HepG2 (cell line): ENCODE results near the gene CCSER2. TPM values are rescaled to one million over a fixed set of nuclear protein-coding genes. Genes with fewer than 3 reads are reported as not detected.

Experiments
- ATAC-seq: fragments of 200-7000 bp; cut with Tn5 transposase; 3 replicates; pipeline ENCODE4 v1.9.1; 2020; ENCODE audit warnings: mild to moderate bottlenecking, moderate library complexity
- BruUV-seq: library from RNA; stranded (reverse); fragments of 400-500 nt; replicated peaks from 2 replicates; lab custom pipeline; 2021; lab: Mats Ljungman, UMichigan
- CTCF ChIA-PET: fragments of 300-600 bp; formaldehyde crosslinking; extraction: SDS; loops from one replicate; lab custom pipeline; 2021; ENCODE audit warnings: low total read pairs, inconsistent platforms, low intra/inter-chr PET ratio; lab: Yijun Ruan, JAX
- POLR2A ChIA-PET: fragments of 350-600 bp; sonication (Branson Sonifier 250); formaldehyde crosslinking; loops from one replicate; lab custom pipeline; 2020; ENCODE audit warnings: antibody characterized with exemption, inconsistent platforms; lab: Yijun Ruan, JAX
- DNase-seq: peaks from one replicate; pipeline ENCODE4 v3.0.0-alpha.2; 2015; ENCODE audit warnings: low spot score
- FAIRE-seq: peaks from 3 replicates; lab custom pipeline; 2011; peaks lifted over from hg19 to GRCh38; lab: Jason Lieb, UNC
- H2AFZ ChIP-seq: one replicate; pipeline ENCODE4 v1.6.1; 2011; ENCODE audit warnings: low read length, inconsistent platforms
- H3K27ac ChIP-seq: fragments of 300-600 bp; 3 replicates; pipeline ENCODE4 v1.8.0; 2011; ENCODE audit warnings: mixed run types, mild to moderate bottlenecking, mixed read lengths, low read length, inconsistent platforms; ENCODE audit not compliant: insufficient read depth; ENCODE audit errors: extremely low read length
- H3K27me3 ChIP-seq, 2 experiments: fragments of 200-600 bp in 1 of 2; 2 replicates in 1 of 2; 3 replicates in 1 of 2; pipeline versions ENCODE4 v1.6.0 to v1.8.0; 2011; ENCODE audit warnings: low read length in 2 of 2, mild to moderate bottlenecking in 2 of 2, moderate library complexity in 2 of 2, inconsistent platforms in 1 of 2; ENCODE audit not compliant: insufficient read depth in 2 of 2, control insufficient read depth in 1 of 2
- H3K36me3 ChIP-seq, 2 experiments: fragments of 200-600 bp in 1 of 2; replicated peaks in 1 of 2; 2 replicates in 1 of 2; 3 replicates in 1 of 2; pipeline versions ENCODE4 v1.5.1 to v1.8.0; 2011; ENCODE audit warnings: low read length in 2 of 2, inconsistent platforms in 1 of 2; ENCODE audit not compliant: insufficient read depth in 2 of 2, control insufficient read depth in 1 of 2
- H3K4me1 ChIP-seq: 2 replicates; pipeline ENCODE4 v1.5.1; 2012; ENCODE audit warnings: low read length, inconsistent platforms; ENCODE audit not compliant: insufficient read depth
- H3K4me2 ChIP-seq: 2 replicates; pipeline ENCODE4 v1.6.0; 2011; ENCODE audit warnings: low read depth, low read length, inconsistent platforms
- H3K4me3 ChIP-seq, 3 experiments: fragments of 200-600 bp in 1 of 3; sonication (generic), shearing (Covaris generic) in 1 of 3; replicated peaks in 1 of 3; 2 replicates each; pipeline ENCODE4 v1.5.1; 2011 to 2016; ENCODE audit warnings: low read length in 3 of 3, inconsistent platforms in 2 of 3, low read depth in 2 of 3, mild to moderate bottlenecking in 2 of 3, control low read depth in 1 of 3, mixed read lengths in 1 of 3; ENCODE audit not compliant: insufficient read depth in 1 of 3
- H3K79me2 ChIP-seq: one replicate; pipeline ENCODE4 v1.6.1; 2011; ENCODE audit warnings: low read length, inconsistent platforms; ENCODE audit not compliant: insufficient read depth
- H3K9ac ChIP-seq: 2 replicates; pipeline ENCODE4 v1.6.0; 2011; ENCODE audit warnings: mild to moderate bottlenecking, low read depth, low read length, inconsistent platforms; ENCODE audit not compliant: insufficient read depth
- H3K9me3 ChIP-seq: 2 replicates; pipeline ENCODE4 v1.5.1; 2012; ENCODE audit warnings: mild to moderate bottlenecking, low read length
- H4K20me1 ChIP-seq: 2 replicates; pipeline ENCODE4 v1.6.0; 2011; ENCODE audit warnings: inconsistent platforms, mild to moderate bottlenecking, low read length, moderate library complexity; ENCODE audit not compliant: insufficient read depth
- ATF7-NPFF ChIP-seq: sonication (generic); formaldehyde crosslinking; IDR thresholded peaks from 2 replicates; pipeline ENCODE4 v1.8.1; 2023; ENCODE audit warnings: mild to moderate bottlenecking, low read depth, missing genetic modification reagents, moderate library complexity
- CAMTA2 ChIP-seq: sonication (generic); formaldehyde crosslinking; IDR thresholded peaks from 2 replicates; pipeline ENCODE4 v1.4.0; 2020; ENCODE audit warnings: mild to moderate bottlenecking, missing genetic modification reagents, borderline replicate concordance
- CERS6 ChIP-seq: sonication (generic); formaldehyde crosslinking; IDR thresholded peaks from 2 replicates; pipeline ENCODE4 v1.5.0; 2020; ENCODE audit warnings: missing genetic modification reagents
- DPF2 ChIP-seq: sonication (generic); formaldehyde crosslinking; IDR thresholded peaks from 2 replicates; pipeline ENCODE4 v1.4.0; 2020; ENCODE audit warnings: mild to moderate bottlenecking, low read depth, missing genetic modification reagents, borderline replicate concordance
- KDM5A ChIP-seq: fragments of 200-600 bp; sonication (generic); IDR thresholded peaks from 2 replicates; pipeline ENCODE4 v1.7.0; 2018; ENCODE audit warnings: antibody characterized with exemption, mild to moderate bottlenecking, low read length, borderline replicate concordance
- MTF2 ChIP-seq: sonication (generic); formaldehyde crosslinking; IDR thresholded peaks from 2 replicates; pipeline ENCODE4 v1.5.0; 2020; ENCODE audit warnings: missing genetic modification reagents, borderline replicate concordance
- PLRG1 ChIP-seq: fragments of 450-650 bp; conservative IDR thresholded peaks from 2 replicates; pipeline ENCODE4 v1.6.1; 2016
- REXO4 ChIP-seq: sonication (generic); formaldehyde crosslinking; IDR thresholded peaks from 2 replicates; pipeline ENCODE4 v1.8.0; 2022; ENCODE audit warnings: missing genetic modification reagents, mild to moderate bottlenecking, borderline replicate concordance
- RFX3 ChIP-seq: IDR thresholded peaks from 2 replicates; pipeline ENCODE4 v1.6.1; 2016; ENCODE audit warnings: missing biosample characterization, missing genetic modification reagents
- YEATS4 ChIP-seq: sonication (generic); formaldehyde crosslinking; IDR thresholded peaks from 2 replicates; pipeline ENCODE4 v1.4.0; 2020; ENCODE audit warnings: missing genetic modification reagents, borderline replicate concordance
- ZBTB21 ChIP-seq: sonication (generic); formaldehyde crosslinking; IDR thresholded peaks from 2 replicates; pipeline ENCODE4 v1.4.0; 2020; ENCODE audit warnings: missing genetic modification reagents
- ZBTB8A ChIP-seq: sonication (generic); formaldehyde crosslinking; IDR thresholded peaks from 2 replicates; pipeline ENCODE4 v1.4.0; 2020; ENCODE audit warnings: mild to moderate bottlenecking, low read depth, missing genetic modification reagents, borderline replicate concordance
- ZKSCAN8 ChIP-seq: IDR thresholded peaks from 2 replicates; pipeline ENCODE4 v1.6.1; 2016; ENCODE audit warnings: borderline replicate concordance, missing genetic modification reagents, missing compliant biosample characterization
- ZNF138 ChIP-seq: sonication (generic); formaldehyde crosslinking; IDR thresholded peaks from 2 replicates; pipeline ENCODE4 v1.5.0; 2020; ENCODE audit warnings: mild to moderate bottlenecking, low read depth, missing genetic modification reagents
- ZNF280B ChIP-seq: sonication (generic); formaldehyde crosslinking; IDR thresholded peaks from 2 replicates; pipeline ENCODE4 v1.5.0; 2020; ENCODE audit warnings: missing genetic modification reagents, mild to moderate bottlenecking, borderline replicate concordance
- ZNF512B ChIP-seq: sonication (generic); formaldehyde crosslinking; IDR thresholded peaks from 2 replicates; pipeline ENCODE4 v1.5.1; 2020; ENCODE audit warnings: missing genetic modification reagents, mild to moderate bottlenecking, borderline replicate concordance
- ZNF800 ChIP-seq: sonication (generic); formaldehyde crosslinking; IDR thresholded peaks from 2 replicates; pipeline ENCODE4 v1.4.0; 2020; ENCODE audit warnings: missing genetic modification reagents
- WGBS: methylation state at CpG from one replicate; pipeline ENCODE4 v1.1.6; 2017; ENCODE audit warnings: low lambda C conversion rate; 5-methylcytosine and 5-hydroxymethylcytosine counted together
- in situ Hi-C: cut with HindIII; loops from 2 replicates; pipeline ENCODE4 v1.10.0; 2017; ENCODE audit warnings: low pct_unique_long_range_greater_than_20kb; ENCODE audit not compliant: extremely low pct_ligation_motif_present
- intact Hi-C: fragments of 100-400 bp; cut with micrococcal nuclease; formaldehyde crosslinking; loops from one replicate; pipeline ENCODE4 v1.10.0; 2022; ENCODE audit not compliant: unreplicated experiment
- polyA plus RNA-seq, 8 experiments: library from polyadenylated mRNA; depleted of rRNA in 3 of 8; stranded (reverse) in 7 of 8; unstranded in 1 of 8; fragments of >200 nt; fragmentation: Illumina TruSeq in 4 of 8; extraction: Trizol in 4 of 8; gene quantifications; 2 replicates each; pipeline versions ENCODE4 v1.2.1 to v1.2.3, GENCODE V29; 2011 to 2016; ENCODE audit warnings: low read depth in 4 of 8, missing spikeins in 1 of 8, mixed read lengths in 1 of 8; ENCODE audit not compliant: insufficient read depth in 1 of 8
- total RNA-seq, 5 experiments: library from RNA; depleted of rRNA; stranded (reverse); fragments of >200 nt; fragmentation: Illumina TruSeq; extraction: Trizol; gene quantifications; 2 replicates each; pipeline ENCODE4 v1.2.3, GENCODE V29; 2016; ENCODE audit warnings: low read depth in 1 of 5

CCSER2 gene
- total and polyA plus RNA-seq, 2 of the 13 experiments (the other 11 are each of a cell fraction or from before 2014, with no cell fraction given), result 13.3 to 17.2 TPM

- Histone ChIP-seq H3K36me3 (no peaks in the 10 kb centered on the region), H4K20me1 (no peaks in the 10 kb centered on the region), H3K27ac (no peak overlapping the region), H3K27me3 (peaks cover 0 to 18% of the 10 kb centered on the region in 2 experiments; a peak in 2 of 5 replicates), H3K9me3 (no peaks in the 10 kb centered on the region), H3K4me2 (no peak overlapping the region), H2AFZ (no peak overlapping the region), H3K9ac (no peak overlapping the region), H3K79me2 (no peaks in the 10 kb centered on the region), H3K4me1 (no peaks in the 10 kb centered on the region), H3K4me3 (no peak overlapping the region)
- WGBS, result 0% methylated on average over 1 of the region's 1 CpG
- no peak for FAIRE-seq
- no peak for DNase-seq
- no TSS peak for BruUV-seq
- POLR2A ChIA-PET, result no interaction called here
- intact Hi-C loops (no loop called here), in situ Hi-C loops (no loop called here)
- CTCF ChIA-PET, result no interaction called here
- TF ChIP-seq RFX3, result no peak
- TF ChIP-seq KDM5A, result no peak
- TF ChIP-seq ZBTB8A (CRISPR knock-in tag), result no peak
- TF ChIP-seq CERS6 (CRISPR knock-in tag), result no peak
- TF ChIP-seq PLRG1, result no peak
- TF ChIP-seq DPF2 (CRISPR knock-in tag), result no peak
- no peak for TF ChIP-seq ZKSCAN8 (CRISPR knock-in tag)
- no peak for TF ChIP-seq ZBTB21 (CRISPR knock-in tag)
- no peak for TF ChIP-seq CAMTA2 (CRISPR knock-in tag)
- TF ChIP-seq REXO4 (CRISPR knock-in tag), result no peak
- no peak for TF ChIP-seq ZNF138 (CRISPR knock-in tag)
- no peak for TF ChIP-seq ZNF800 (CRISPR knock-in tag)
- TF ChIP-seq YEATS4, result no peak
- TF ChIP-seq ZNF512B (CRISPR knock-in tag), result no peak
- TF ChIP-seq MTF2 (CRISPR knock-in tag), result no peak
- TF ChIP-seq ZNF280B (CRISPR knock-in tag), result no peak
- no peak for TF ChIP-seq ATF7-NPFF (CRISPR knock-in tag)
- no peak for ATAC-seq
These were observed 33.5 kb upstream of the CCSER2 start for GRCh38 chr10:84294766-84295447.
